ENCODE measurements around the gene MIF. TPM values are rescaled to one million over a fixed set of nuclear protein-coding genes. Genes with fewer than 3 reads are reported as not detected.
"Not testable (repeated sequence)": the region's sequence is repeated elsewhere in the genome, so short reads cannot be mapped to it uniquely, and the experiment has no call there.

Gene MIF
- total RNA-seq, 1 donor from 2014 or later = 74.0 TPM

DNA sequence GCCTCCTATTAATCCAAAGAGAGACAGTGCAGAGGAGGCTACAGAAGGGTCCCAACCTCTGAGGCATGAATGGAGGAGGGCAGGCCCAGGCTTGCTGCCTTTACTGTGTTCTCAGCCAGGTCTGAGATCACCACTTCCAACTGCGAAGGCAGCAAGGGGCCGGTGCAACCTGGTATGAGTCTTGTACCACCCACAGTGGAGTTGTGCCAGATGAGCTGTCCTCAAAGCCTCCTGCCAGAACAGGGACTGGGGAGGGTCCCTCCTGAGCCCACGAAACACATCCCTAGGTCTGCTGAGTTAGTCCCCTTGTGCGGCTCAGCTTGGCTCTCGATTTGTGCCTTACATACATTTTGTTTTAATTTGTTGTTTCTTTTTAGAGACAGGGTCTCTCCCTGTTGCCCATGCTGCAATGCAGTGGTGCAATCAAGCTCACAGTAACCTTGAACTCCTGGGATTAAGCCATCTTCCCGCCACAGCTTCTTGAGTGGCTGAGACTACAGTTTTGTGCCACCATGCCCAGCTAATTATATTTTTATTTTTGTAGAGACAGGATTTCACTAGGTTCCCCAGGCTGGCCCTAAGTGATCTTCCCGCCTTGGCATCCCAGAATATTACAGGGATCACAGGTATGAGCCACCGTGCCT is 9.3 kb downstream of the MIF start:
- DNase-seq = peak; percentile 35

DNA sequence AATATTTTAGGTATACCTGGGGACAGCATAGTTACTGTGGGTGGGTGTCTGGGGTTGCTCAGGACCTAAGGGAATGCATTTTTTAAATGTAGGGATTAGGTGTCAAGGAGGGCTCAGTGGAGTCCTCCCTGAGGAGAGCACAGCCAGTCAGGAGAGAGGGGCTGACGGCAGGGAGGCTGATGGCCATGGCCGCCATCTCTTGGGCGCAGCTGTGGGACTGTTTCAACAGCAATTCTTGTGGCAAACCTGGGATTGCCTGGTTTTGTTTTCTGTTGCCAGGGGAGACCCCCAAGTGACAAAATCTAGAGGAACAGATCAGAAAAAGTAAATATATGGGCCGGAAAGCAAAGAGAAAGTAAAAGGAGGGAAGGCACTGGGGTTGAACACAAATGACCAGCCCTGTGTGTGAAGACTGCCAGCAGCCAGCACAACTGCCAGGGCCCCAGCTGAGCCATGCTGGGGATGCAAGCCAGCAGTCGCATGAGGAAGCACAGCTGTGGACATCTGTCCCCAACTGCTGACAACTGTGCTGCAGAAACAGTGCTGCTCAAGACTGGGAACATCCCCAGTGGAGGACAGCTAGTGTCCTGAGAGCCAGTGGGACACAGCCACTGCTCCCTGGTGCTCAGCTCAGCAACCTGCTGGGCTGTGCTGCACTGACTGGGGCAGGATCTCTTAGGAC is 10.5 kb downstream of the MIF start:
- peak; percentile 93 for DNase-seq

DNA sequence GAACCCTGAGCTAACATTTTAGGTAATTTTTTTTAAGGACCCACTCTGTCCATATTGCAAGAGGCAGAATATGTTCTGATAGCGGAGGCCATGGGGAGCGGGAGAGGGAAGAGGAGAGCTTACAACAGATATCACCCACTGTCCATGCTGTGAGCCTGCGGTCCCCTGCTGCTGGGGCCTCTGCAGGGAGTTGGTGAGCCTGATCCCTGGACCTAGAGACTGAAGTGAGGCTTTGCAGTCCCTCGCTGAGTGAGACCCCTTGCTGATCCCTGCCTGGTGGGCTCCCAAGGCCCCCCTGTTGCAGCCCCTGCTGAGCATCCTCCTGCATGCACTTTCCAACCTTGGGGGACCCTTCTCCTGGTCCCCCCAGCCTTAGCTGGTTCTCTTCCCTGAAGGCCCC is 12.5 kb downstream of the MIF start:
- DNase-seq = no peak

DNA sequence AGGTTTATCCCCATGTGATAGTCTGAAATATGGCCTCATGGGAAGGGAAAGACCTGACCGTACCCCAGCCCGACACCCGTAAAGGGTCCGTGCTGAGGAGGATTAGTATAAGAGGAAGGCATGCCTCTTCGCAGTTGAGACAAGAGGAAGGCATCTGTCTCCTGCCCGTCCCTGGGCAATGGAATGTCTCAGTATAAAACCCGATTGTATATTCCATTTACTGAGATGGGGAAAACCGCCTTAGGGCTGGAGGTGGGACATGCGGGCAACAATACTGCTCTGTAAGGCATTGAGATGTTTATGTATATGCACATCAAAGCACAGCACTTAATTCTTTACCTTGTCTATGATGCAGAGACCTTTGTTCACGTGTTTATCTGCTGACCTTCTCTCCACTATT is 13.2 kb downstream of the MIF start:
- DNase-seq = not testable (repeated sequence)

DNA sequence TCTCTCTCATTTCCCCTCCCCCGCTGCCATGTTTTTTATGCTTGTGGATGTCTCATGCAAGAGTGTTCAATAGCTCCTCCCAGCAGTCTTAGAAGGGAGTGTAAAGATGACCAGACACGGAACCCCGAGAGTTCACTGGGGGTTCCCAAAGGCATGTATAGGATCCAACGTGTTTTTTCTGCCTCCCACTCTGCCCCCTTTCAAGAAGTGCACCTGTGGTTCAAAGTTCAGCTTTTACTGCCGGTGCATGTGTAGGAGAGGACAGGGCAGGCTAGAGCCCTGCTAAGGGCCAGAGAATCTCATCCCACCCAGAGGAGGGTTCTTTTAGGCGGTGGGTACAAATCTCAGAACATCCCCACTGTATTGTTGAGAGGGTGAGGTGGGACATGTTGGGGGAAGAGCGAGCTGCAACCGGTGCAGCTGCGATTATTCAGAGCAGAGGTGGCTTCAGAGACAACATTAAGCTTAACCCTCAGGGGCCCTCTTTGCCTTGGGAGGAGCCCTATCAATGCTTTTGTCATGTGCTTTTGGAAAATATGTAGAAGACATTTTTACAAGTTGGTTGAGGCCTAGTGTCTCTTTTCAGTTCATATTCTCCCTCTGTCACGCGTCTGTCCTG is 14.5 kb downstream of the MIF start:
- DNase-seq = no peak

DNA sequence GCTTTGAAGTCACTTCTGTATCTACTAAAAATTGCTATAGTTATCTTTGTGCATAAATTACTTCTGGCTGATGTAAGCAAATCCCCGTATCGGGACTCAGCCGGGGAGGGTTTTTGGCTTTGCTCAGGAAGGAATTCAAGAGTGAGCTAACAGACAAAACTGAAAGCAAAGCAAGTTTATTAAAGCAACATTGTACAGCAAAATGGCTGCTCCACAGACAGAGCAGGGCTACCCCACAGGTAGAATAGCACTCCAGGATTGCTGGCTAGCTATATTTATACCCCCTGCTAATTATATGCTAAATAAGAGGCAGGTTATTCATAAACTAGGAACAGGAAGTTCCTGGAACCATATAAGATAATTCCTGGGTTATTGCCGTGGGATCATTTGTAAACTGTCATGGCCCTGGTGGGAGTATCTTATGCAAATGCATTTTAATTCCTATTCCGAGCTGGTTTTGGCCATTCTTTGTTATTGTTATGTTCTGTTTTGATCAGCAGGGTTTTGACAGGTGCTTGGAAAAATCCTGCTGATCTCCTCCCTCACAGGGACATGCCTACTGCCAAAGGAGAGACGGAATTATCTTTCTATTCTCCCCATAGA is 15.2 kb downstream of the MIF start:
- peak; percentile 53 for DNase-seq

DNA sequence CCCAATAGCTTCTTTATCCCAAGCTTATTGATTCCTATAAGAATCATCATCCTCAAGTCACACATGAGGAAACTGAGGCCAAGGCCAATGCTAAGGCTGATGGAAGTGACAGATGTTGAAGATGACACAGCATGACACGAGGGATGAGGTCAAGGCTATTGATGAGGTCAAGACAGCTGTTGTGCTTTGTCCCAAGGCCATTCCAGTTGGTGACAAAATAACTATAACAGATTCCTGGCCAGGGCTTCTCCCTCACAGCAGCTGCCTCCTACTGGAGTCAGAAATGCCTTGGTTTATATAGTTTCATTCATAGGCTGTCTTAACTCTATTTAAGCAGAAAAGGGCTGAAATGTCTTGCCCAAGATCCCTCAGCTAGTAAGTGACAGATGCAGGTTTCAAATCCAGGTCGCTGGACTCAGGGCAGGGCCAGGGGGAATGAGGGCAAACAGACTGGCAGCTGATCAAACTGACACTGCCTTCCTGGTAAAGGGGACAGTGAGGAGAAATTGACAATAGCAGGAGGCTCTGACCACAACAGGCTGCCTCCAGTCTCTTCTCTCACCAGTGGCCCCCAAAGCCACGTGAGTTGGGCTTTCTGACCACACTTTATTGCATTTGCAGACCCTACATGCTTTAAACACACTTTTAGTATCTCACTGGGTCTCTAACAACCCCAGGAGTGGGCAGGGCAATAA is 16.5 kb downstream of the MIF start:
- peak; percentile 45 for DNase-seq

DNA sequence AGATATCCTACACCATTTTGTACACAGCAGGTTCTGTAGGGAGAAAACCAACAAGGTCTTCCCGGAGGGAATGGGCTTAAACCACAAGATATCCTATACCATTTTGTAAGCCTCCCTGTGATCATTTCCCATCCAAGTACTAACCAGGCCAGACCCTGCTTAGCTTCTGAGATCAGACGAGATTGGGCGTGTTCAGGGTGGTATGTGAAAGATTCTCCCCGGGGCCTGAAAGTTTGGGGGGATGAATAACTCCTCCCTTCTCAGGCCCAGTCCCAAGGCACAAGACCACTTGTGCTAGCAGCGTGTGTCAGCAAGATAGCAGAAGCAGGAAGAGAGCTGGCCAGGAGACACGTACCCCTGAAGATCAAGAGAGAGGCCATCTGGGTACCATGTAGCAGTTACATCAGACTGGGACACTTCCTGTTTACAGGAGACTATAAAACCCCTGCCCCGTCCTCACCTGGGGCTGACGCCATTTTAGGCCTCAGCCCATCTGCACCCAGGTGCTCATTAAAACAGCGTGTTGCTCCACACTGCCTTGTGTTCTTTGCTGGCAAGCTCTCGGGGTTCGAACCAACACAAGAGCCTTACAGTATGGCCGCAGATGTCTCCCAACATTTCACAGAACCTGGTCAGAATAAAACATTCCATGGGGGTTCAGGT is 17.3 kb downstream of the MIF start:
- DNase-seq = no peak

DNA sequence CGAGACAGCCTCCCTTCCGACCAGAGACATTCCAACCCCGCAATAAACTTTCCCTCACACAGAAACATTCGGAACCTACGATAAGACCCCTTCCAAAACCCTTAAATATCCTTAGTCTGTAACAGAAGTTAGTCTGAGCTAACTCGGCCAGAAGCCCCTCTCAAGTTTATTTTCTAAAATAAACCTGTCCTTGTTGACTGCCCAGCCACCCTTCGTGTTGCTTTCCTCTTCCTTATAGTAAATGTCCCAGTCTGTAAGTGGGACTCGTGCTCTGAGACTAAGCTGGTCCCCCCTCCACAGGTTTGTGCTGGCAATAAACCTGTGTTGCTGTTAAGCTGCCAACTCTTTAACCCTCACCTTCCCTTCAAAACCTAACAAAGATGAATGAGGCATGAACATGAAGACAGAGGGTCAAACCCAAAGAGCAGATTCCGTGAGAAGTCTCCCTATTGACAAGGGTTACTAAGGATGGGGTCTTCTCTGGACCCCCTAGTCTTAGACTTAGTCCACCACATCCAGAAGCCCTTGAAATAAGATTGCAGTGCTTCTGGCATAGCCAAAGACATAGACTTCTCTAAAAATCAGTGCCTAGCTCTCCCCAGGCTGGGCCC is 18.2 kb downstream of the MIF start:
- no peak for DNase-seq

DNA sequence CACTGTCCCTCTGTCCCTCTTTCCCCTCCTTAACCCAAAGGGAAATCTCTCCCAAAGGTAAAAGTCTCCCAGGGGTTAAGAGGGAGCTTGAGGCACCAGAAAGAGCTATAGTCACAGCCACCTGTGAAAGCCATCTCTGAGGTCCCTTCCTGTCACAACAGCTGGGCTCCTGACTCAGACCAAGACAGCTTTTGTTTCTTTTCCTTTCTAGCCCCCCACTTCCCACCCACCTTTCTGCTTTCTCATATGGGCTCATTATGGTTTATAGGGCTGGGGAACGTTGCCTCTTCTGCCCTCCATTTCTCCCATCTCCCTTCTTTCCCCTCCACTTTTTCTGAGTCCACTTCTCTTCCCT is 19.1 kb downstream of the MIF start:
- peak; percentile 38 for DNase-seq

DNA sequence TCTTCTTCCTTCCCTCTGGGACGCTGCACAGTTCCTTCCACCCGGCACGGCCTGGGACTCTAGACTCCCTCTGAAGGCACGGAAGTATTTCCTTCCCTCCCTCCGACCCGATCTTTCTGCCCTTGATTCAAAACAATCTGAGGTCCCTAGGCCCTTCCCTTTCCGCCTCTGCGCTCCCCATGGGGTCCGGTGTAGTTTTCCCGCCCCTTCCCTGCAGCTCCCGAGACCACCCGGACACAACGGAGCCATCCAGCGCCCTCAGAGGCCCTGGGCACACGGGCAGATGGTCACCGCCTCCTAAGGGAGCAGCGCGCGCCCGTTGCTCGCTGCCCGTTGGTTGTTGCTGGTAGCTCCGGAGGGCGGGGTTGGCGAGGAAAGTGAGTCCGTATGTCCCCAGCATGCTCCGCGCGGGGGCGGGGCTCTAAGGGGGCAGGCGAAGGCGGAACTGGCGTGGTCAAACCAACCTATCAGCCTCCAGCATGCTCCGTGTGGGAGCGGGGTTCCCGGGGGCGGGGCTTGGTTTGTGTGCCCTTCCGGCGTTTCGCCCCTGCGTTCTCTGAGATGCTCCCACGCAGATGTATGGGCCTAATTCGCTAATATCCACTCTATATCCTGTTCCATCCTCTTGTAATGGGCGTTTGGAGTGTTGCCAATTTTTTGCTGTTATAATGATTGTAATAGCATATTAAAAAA is 19.6 kb downstream of the MIF start:
- peak; percentile 100 for DNase-seq

DNA sequence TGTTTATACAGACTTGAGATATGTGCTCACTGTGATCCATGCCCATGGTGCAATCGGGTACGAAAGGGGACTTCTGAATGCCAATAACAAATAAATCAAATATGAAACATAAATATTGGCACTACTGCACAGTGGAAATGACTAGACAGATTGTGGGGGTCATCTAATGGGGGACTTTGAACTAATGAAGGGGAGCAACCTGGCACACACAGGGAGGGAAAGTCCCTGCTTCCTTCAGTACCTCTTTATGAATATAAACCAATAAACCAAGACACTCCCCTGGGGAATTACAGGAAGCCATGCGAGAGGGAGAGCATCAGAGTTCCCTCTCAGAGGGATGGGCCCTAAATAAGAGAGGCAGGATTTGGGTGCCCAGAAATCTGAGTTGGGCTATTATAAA is 21.1 kb downstream of the MIF start:
- no peak for DNase-seq

DNA sequence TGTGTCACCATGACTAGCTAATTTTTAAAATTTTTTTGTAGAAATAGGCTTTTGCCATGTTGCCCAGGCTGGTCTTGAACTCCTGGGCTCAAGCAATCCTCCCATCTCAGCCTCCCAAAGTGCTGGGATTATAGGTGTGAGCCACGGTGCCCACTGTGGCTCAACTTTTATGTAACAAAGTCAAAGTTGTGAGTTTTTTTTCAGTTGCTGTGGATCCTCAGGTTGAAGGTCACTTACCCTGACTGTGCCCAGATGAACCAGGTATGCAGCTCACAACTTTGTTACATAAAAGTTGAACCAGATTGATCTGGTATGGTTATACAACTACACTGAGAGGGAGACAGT is 26.1 kb downstream of the MIF start:
- DNase-seq = peak; percentile 0

DNA sequence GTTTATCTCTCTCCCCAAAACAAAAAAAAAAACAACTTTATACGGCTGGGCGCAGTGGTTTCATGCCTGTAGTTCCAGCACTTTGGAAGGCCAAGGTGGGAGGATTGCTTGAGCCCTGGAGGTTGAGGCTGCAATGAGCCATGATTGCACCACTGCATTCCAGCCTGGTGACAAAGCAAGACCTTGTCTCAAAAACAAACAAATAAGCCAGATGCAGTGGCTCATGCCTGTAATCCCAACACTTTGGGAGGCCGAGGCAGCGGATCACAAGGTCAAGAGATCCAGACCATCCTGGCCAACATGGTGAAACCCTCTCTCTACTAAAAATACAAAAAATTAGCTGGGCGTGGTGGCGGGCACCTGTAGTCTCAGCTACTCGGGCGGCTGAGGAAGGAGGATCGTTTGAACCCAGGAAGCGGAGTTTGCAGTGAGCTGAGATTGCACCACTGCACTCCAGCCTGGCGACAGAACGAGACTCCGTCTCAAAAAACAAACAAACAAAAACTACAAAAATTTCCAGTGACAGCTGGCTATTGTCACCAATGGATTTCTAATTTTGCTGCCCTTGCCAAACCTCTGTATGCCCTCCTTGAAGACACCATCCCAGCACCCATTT is 27.5 kb downstream of the MIF start:
- DNase-seq = peak; percentile 0

DNA sequence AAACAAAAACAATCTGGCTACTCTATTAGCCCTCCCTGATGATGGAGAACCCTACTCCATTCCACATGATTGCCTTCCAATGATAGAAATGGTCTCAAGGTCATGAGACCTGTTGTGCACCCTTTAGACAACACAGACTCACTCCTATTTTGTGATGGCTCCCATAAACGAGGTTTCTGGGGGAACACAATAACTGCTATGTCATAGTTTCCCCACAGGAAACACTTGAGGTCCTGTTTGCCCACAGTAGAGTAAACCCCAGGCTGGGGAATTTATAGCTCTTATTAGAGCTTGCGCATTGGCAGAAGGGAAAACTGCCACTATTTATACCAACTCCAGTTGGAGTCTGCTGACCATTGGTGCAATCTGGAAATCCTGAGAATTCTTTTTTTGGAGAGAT is 28.7 kb downstream of the MIF start:
- DNase-seq = no peak

DNA sequence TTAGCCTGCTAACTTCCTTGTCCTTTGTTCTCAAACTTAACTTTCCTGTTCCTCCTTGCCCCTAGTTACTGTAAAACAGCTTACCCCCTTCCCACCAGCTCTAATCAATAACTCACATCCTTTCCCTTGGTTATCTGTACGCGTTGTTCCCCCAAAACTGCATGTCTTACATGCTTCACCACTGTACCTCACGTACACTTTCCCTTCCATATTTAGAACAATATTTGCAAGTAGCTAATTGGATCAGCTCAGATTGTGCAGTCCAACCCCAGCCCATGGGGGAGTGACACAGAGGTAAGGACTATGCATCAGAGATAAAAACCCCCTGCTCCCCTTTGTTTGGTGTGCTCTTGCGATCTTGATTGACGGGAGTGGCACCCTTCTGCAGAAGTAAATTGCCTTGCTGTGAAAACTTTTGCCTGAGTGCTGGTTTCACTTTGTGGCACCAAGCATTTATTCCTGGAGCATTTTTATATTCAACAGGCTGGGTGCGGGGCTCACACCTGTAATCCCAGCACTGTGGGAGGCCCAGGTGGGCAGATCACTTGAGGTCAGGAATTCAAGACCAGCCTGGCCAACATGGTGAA is 30.9 kb downstream of the MIF start:
- no peak for DNase-seq

DNA sequence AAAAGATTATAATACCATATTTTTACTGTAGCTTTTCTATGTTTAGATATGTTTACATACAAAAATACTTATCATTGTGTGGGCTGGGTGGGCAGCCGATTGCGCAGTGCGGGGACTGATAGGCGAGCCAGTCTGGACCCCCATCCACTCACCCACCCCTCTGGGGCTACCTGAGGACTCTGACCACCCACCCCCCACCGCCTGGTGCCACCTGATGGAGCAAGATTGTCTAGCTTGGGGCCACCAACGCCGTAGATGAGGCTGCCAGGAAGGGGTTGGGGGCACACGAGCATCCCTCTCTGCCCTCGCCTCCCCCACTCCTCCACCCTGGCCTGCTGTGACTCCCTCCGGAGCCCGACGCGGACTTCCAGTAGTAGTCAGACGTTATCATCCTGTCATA is 32.4 kb downstream of the MIF start:
- DNase-seq = no peak

DNA sequence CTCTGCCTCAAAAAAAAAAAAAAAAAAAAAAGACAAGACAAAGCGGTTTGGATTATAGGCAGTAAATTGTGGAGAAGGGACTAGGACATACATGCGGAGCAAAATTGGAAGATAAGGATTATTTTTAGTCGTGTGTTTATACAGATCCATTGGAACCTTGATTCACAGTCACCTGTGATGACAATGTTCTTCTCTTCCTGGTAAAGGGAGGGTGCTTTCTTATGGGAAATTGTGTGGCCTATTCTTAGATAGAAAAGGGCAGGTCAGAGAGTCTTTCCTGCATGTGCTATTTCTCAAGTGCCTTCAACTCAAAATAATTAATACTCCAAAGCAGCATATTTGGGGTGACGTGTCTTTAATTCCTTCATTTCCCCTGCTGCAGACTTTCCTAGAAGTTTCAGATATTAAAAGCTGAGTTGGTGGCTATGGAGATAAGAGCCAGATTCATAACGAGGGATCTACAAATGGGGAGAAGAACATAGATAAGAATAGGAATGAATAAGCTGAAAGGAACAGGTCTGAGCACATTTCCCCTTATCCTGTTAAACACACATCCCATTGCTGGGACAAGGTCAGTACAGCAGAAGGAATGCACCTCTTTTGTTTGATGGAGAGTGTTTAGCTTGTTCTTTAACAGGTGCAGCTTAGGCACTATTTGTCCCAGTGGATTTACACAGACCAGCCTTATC is 44.3 kb downstream of the MIF start:
- DNase-seq = no peak

DNA sequence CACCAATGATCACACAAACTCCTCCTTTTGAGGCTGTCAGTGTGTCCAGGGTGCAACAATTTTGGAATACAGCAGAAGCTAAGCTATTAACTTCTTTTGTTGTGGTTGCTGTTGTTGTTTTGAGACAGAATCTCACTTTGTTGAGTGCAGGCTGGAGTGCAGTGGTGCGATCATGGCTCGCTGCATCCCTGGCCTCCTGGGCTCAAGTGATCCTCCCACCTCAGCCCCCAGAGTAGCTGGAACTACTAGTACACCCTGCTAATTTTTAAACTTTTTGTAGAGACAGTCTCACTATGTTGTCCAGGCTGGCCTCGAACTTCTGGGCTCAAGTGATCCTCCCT is 44.8 kb downstream of the MIF start:
- no peak for DNase-seq

DNA sequence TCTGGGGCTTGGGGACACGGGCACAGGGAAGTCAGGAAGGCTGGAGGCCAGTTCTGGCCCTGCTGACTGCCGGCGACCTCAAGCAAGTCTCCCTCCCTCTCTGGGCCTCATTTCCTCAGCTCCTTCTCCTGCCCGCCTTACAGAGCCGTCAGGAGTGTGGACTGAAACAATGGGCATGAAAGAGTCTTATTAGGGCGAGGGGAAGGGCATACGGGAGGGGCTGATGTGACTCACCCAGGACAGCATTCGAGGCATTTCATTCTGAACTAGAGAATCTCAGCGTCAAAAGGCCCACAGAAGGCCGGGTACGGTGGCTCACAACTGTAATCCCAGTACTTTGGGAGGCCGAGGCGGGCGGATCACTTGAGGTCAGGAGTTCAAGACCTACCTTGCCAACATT is 46.0 kb downstream of the MIF start:
- not testable (repeated sequence) for DNase-seq

All from tongue (tissue), 2 donors.